Ovary (tissue), 9 donors: ENCODE results near the gene MBOAT2. TPM values are rescaled to one million over a fixed set of nuclear protein-coding genes. Genes with fewer than 3 reads are reported as not detected.

Experiments
- DNase-seq, 5 donors: peaks; one replicate each; pipeline ENCODE4 v3.0.0-alpha.2; 2019 to 2020
- H3K27ac ChIP-seq, 2 donors: fragments of 200-600 bp; one replicate each; pipeline versions ENCODE4 v1.5.1 to v1.8.0; 2019 to 2022
- H3K27me3 ChIP-seq: fragments of 200-600 bp; one replicate; pipeline ENCODE4 v1.8.0; 2022
- H3K36me3 ChIP-seq: fragments of 200-600 bp; sonication (generic); one replicate; pipeline ENCODE4 v1.5.1; 2019
- H3K4me1 ChIP-seq: one replicate; pipeline ENCODE4 v1.8.1; 2013; ENCODE audit warnings: mild to moderate bottlenecking, moderate library complexity; ENCODE audit not compliant: insufficient read depth
- H3K4me3 ChIP-seq: fragments of 200-600 bp; sonication (generic); one replicate; pipeline ENCODE4 v1.5.1; 2017
- H3K9me3 ChIP-seq, 2 donors: fragments of 200-600 bp in 1 of 2; sonication (generic) in 1 of 2; one replicate each; pipeline versions ENCODE4 v1.5.1 to v1.8.1; 2013 to 2019; ENCODE audit warnings: mild to moderate bottlenecking in 1 of 2, moderate library complexity in 1 of 2
- EP300 ChIP-seq: sonication (generic); formaldehyde crosslinking; IDR thresholded peaks from one replicate; pipeline ENCODE4 v1.6.1; 2017; ENCODE audit warnings: antibody characterized with exemption
- POLR2A ChIP-seq: fragments of 450-650 bp; IDR thresholded peaks from one replicate; pipeline ENCODE4 v1.6.1; 2017; ENCODE audit warnings: antibody characterized with exemption, mild to moderate bottlenecking, moderate library complexity
- WGBS, 3 donors: extraction: QIAGEN DNeasy Blood & Tissue Kit in 1 of 3; methylation state at CpG; one replicate each; pipeline versions ENCODE4 v1.1.5 to v1.1.7; 2013 to 2017; 5-methylcytosine and 5-hydroxymethylcytosine counted together
- intact Hi-C, 4 donors: fragments of 100-400 bp; cut with DNase I; formaldehyde crosslinking; loops; one replicate each; pipeline versions ENCODE4 v1.11.0 to v1.15.1; 2022 to 2023
- polyA plus RNA-seq, 2 donors: library from polyadenylated mRNA; stranded (reverse); fragments of 200-250 nt in 1 of 2; fragments of 350-450 nt in 1 of 2; fragmentation: Illumina TruSeq in 1 of 2; extraction: RNeasy Lipid Tissue Mini Kit (QIAGEN cat#74804) in 1 of 2; gene quantifications; one replicate each; pipeline ENCODE4 v1.2.3, GENCODE V29; 2013 to 2014
- total RNA-seq, 7 donors: library from RNA; depleted of rRNA in 2 of 7; stranded (reverse); fragments of >200 nt in 2 of 7; fragmentation: NEBNext Ultra II Directional in 3 of 7; extraction: Animal tissue kit (Norgen Biotek cat#: 25700) in 3 of 7; gene quantifications; one replicate each; pipeline versions ENCODE4 v1.1.0 to v1.2.4, GENCODE V29; 2016 to 2023
- TF ChIP-seq, protein P1 (sequence below), 3 donors: fragments of 450-650 bp in 2 of 3; fragments of 200-600 bp in 1 of 3; IDR thresholded peaks; one replicate each; pipeline versions ENCODE4 v1.5.1 to v1.8.0; 2016 to 2022; ENCODE audit warnings: antibody characterized with exemption in 3 of 3, mild to moderate bottlenecking in 1 of 3
- donor health status: DM: no; HTN: no; CAD: no; lungs with moderate emphysema.
- donor health status: DM: no; HTN: no; CAD: no.
- donor health status: Bipolar disorder and iron deficiency.
- donor health status: DM: yes; HTN: yes; CAD: no.
- donor health status: DM: no; HTN: no; CAD: no.
- donor health status: DM: yes; HTN: yes; CAD: no.

Gene MBOAT2
- total and polyA plus RNA-seq, 9 donors: 8.4 to 51.0 (median 24.5) TPM

DNA sequence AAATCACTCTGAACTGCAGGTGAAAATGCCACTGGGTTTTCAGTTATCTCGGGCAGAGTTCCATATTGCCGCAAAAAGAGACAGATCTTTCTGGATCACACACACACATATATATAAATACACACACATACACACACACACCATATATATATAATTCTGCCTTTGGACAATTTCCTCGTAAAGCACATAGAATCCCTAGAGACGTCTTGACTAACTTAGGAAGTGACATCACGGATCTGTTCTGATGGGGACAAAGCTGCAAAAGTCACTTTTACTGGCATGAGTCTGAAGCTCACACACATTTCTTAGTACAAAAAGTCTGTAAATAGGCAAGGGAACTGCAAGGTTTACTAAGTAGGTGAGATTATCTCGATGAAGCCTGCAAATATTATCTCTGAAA is 28.6 kb upstream of the MBOAT2 start:
- H3K27ac ChIP-seq: no peak overlapping the region
- no peaks in the 10 kb centered on the region for H3K27me3 ChIP-seq
- intact Hi-C loops: no loop called here
- no peak overlapping the region for H3K4me3 ChIP-seq
- no peak for DNase-seq
- no peaks in the 10 kb centered on the region for H3K9me3 ChIP-seq
- no peaks in the 10 kb centered on the region for H3K36me3 ChIP-seq
- 90 to 92% (median 91%) methylated on average over 6 of the region's 6 CpGs for WGBS, 3 donors
- H3K4me1 ChIP-seq: no peaks in the 10 kb centered on the region
- TF ChIP-seq EP300: no peak
- TF ChIP-seq, protein P1, sequence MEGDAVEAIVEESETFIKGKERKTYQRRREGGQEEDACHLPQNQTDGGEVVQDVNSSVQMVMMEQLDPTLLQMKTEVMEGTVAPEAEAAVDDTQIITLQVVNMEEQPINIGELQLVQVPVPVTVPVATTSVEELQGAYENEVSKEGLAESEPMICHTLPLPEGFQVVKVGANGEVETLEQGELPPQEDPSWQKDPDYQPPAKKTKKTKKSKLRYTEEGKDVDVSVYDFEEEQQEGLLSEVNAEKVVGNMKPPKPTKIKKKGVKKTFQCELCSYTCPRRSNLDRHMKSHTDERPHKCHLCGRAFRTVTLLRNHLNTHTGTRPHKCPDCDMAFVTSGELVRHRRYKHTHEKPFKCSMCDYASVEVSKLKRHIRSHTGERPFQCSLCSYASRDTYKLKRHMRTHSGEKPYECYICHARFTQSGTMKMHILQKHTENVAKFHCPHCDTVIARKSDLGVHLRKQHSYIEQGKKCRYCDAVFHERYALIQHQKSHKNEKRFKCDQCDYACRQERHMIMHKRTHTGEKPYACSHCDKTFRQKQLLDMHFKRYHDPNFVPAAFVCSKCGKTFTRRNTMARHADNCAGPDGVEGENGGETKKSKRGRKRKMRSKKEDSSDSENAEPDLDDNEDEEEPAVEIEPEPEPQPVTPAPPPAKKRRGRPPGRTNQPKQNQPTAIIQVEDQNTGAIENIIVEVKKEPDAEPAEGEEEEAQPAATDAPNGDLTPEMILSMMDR (IDR thresholded peaks at IDR 0.05): no peak

DNA sequence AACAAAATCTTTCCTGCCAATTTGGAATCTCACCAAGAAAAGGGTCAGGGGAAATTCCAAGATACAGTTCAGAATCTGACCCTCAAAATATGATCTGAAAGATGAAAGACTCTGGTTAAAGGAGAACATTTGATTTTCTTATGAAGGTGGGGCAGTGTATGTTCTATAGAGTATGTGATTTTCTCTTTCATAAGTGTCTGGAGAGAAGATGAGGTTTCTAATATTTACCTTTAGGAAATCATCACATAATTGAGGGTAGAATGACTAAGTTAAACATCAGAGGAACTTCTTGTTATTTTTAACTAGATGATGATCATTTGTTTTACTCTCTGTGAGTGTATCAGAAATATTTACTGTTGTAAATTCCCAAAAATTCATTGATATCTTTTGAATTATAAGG is 27.8 kb upstream of the MBOAT2 start:
- no peaks in the 10 kb centered on the region for H3K36me3 ChIP-seq
- DNase-seq: no peak
- H3K4me1 ChIP-seq: no peaks in the 10 kb centered on the region
- no peak overlapping the region for H3K4me3 ChIP-seq
- intact Hi-C loops: no loop called here
- no peak overlapping the region for H3K27ac ChIP-seq
- no peaks in the 10 kb centered on the region for H3K9me3 ChIP-seq
- H3K27me3 ChIP-seq: no peaks in the 10 kb centered on the region
- TF ChIP-seq, protein P1 (IDR thresholded peaks at IDR 0.05): no peak
- TF ChIP-seq POLR2A: no peak
- no peak for TF ChIP-seq EP300

DNA sequence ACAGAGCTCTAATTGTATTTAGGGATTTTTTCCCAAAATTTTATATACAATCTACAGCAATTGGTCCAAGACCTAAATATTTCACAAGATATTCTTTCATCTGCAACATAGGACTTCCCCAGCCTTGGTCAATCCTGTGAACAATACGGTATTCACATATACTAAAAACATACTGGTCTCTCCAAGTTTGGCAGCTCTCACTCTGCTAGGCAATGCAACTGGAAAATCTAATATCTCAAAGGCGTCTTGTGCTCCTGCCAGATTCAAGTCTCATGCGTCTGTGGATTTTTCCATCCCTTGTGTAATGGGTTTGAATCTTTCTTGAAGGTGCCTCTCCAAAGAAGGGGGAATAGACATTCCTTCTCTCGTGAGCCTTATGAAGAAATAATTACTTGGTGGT is 27.4 kb upstream of the MBOAT2 start:
- 60 to 72% (median 63%) methylated on average over 4 of the region's 4 CpGs for WGBS, 3 donors
- intact Hi-C loops: no loop called here
- no peak overlapping the region for H3K27ac ChIP-seq

DNA sequence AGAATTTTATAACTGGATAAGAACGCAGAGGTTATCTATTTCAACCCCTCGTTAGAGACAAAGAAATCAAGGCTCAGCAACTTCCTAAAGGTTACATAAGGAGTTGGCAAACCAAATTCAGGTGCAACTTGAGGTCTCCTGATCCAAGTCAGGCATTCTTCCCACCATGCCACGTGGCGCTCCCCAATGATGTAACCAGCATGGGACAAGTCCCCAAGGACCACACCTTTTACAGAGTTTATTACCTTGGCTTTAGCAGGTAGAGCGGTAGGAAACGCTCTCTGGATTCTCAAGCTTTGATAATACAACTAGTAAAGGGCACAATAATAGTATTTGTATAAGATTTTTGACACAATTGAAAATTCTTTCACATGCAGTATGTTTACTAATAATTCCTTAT is 26.7 kb upstream of the MBOAT2 start:
- Histone ChIP-seq H3K36me3 (no peaks in the 10 kb centered on the region), H3K4me1 (no peaks in the 10 kb centered on the region), H3K27me3 (no peaks in the 10 kb centered on the region), H3K9me3 (no peaks in the 10 kb centered on the region), H3K4me3 (no peak overlapping the region), H3K27ac (no peak overlapping the region)
- 85 to 90% (median 88%) methylated on average over 6 of the region's 6 CpGs for WGBS, 3 donors
- DNase-seq: no peak
- TF ChIP-seq EP300 (no peak), POLR2A (no peak)
- TF ChIP-seq, protein P1 (IDR thresholded peaks at IDR 0.05): no peak
- intact Hi-C loops: no loop called here

More for the DNA sequence above, 27.4 kb upstream of the MBOAT2 start:
- Histone ChIP-seq H3K4me3 (no peak overlapping the region), H3K9me3 (no peaks in the 10 kb centered on the region), H3K36me3 (no peaks in the 10 kb centered on the region), H3K27me3 (no peaks in the 10 kb centered on the region), H3K4me1 (no peaks in the 10 kb centered on the region)
- DNase-seq: no peak
- TF ChIP-seq, protein P1 (IDR thresholded peaks at IDR 0.05): no peak
- no peak for TF ChIP-seq EP300

DNA sequence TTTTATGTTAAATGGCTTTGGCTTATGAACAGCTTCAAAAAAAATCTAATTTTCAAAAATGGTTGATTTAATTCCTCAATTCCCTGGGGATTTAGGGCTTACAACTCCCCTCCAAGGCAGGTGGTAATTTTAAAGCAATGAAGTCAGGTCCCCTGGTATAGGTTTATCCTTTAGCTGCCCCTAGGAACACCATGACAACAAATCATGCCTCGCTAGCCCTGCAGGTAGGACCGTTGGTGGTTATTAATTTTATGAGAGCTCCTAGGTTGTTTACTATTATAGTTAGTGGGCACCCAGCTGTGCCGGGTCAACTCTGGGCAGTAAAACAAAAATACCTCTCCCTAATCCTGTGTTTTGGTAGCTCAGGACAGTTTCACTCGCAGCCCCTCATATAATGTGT is 26.2 kb upstream of the MBOAT2 start:
- TF ChIP-seq, protein P1 (IDR thresholded peaks at IDR 0.05): no peak
- TF ChIP-seq EP300 (no peak), POLR2A (no peak)
- Histone ChIP-seq H3K27ac (no peak overlapping the region), H3K27me3 (no peaks in the 10 kb centered on the region), H3K36me3 (no peaks in the 10 kb centered on the region), H3K4me1 (no peaks in the 10 kb centered on the region), H3K4me3 (no peak overlapping the region), H3K9me3 (no peaks in the 10 kb centered on the region)
- no peak for DNase-seq
- 50 to 69% (median 68%) methylated on average over 4 of the region's 4 CpGs for WGBS, 3 donors
- intact Hi-C loops: no loop called here
